GM10266 (cell line): ENCODE results near the gene PRRG1.
"Not testable (repeated sequence)": the region's sequence is repeated elsewhere in the genome, so short reads cannot be mapped to it uniquely, and the experiment has no call there.

Experiments
- DNase-seq: peaks from one replicate; pipeline ENCODE4 v3.0.0; 2012; ENCODE audit errors: extremely low spot score
- CTCF ChIP-seq: IDR thresholded peaks from 2 replicates; pipeline ENCODE4 v1.5.1; 2012; ENCODE audit warnings: mild to moderate bottlenecking, low read depth; ENCODE audit not compliant: control insufficient read depth, insufficient read depth; ENCODE audit errors: missing control alignments

The PRRG1 gene

GRCh38 chrX:37487271-37487670, 138.1 kb downstream of the PRRG1 start:
- no peak for DNase-seq
- TF ChIP-seq CTCF, result no peak

GRCh38 chrX:37488323-37488722, 139.2 kb downstream of the PRRG1 start:
- no peak for DNase-seq
- no peak for TF ChIP-seq CTCF

- no peak for DNase-seq
- TF ChIP-seq CTCF, result no peak
Measured at GRCh38 chrX:37491686-37492085, 142.5 kb downstream of the PRRG1 start.

- DNase-seq, result not testable (repeated sequence)
Measured at GRCh38 chrX:37495760-37496159, 146.6 kb downstream of the PRRG1 start.

GRCh38 chrX:37497126-37497525, 148.0 kb downstream of the PRRG1 start:
- not testable (repeated sequence) for DNase-seq

- not testable (repeated sequence) for DNase-seq
Measured at GRCh38 chrX:37498323-37498722, 149.2 kb downstream of the PRRG1 start.

- not testable (repeated sequence) for DNase-seq
Measured at GRCh38 chrX:37499649-37500048, 150.5 kb downstream of the PRRG1 start.

GRCh38 chrX:37504991-37505390, 155.8 kb downstream of the PRRG1 start:
- no peak for DNase-seq
- no peak for TF ChIP-seq CTCF
